DOHH2 (cell line): ENCODE results near the gene FGF1.

Experiments
- H3F3A ChIP-seq: fragments of 200-600 bp; sonication (generic), shearing (Covaris generic); 2 replicates; pipeline ENCODE4 v1.6.0; 2016; ENCODE audit warnings: antibody characterized with exemption, mild to moderate bottlenecking; ENCODE audit not compliant: control insufficient read depth, insufficient read depth
- H3K27ac ChIP-seq: fragments of 200-600 bp; sonication (generic); 2 replicates; pipeline ENCODE4 v1.5.1; 2014; ENCODE audit warnings: low read depth, mild to moderate bottlenecking, low read length, moderate library complexity
- H3K27me3 ChIP-seq: fragments of 200-600 bp; sonication (generic); 2 replicates; pipeline ENCODE4 v1.6.1; 2014; ENCODE audit warnings: mild to moderate bottlenecking, low read length, mixed read lengths; ENCODE audit not compliant: control insufficient read depth
- H3K36me3 ChIP-seq: fragments of 200-600 bp; sonication (generic); 2 replicates; pipeline ENCODE4 v1.6.1; 2014; ENCODE audit warnings: mild to moderate bottlenecking, low read length, moderate library complexity, mixed read lengths; ENCODE audit not compliant: control insufficient read depth
- H3K4me1 ChIP-seq: fragments of 200-600 bp; sonication (generic); 2 replicates; pipeline ENCODE4 v1.6.1; 2014; ENCODE audit warnings: mild to moderate bottlenecking, low read length, mixed read lengths; ENCODE audit not compliant: control insufficient read depth
- H3K4me2 ChIP-seq: fragments of 200-600 bp; sonication (generic); 2 replicates; pipeline ENCODE4 v1.6.0; 2014; ENCODE audit warnings: mild to moderate bottlenecking, low read length, moderate library complexity
- H3K4me3 ChIP-seq: fragments of 200-600 bp; sonication (generic); 2 replicates; pipeline ENCODE4 v1.5.1; 2014; ENCODE audit warnings: mild to moderate bottlenecking, low read length, mixed read lengths
- H3K79me2 ChIP-seq: fragments of 200-600 bp; sonication (generic); 2 replicates; pipeline ENCODE4 v1.6.1; 2014; ENCODE audit warnings: mild to moderate bottlenecking, low read length, mixed read lengths; ENCODE audit not compliant: control insufficient read depth
- H3K9me2 ChIP-seq: fragments of 200-600 bp; sonication (generic); replicated peaks from 2 replicates; pipeline ENCODE4 v1.6.1; 2014; ENCODE audit warnings: mild to moderate bottlenecking, low read length, mixed read lengths; ENCODE audit not compliant: control insufficient read depth
- H3K9me3 ChIP-seq: fragments of 200-600 bp; sonication (generic); 2 replicates; pipeline ENCODE4 v1.6.1; 2014; ENCODE audit warnings: antibody characterized with exemption, low read length, mixed read lengths; ENCODE audit not compliant: control insufficient read depth, insufficient read depth
- H4K20me1 ChIP-seq: fragments of 200-600 bp; sonication (generic); 2 replicates; pipeline ENCODE4 v1.6.0; 2014; ENCODE audit warnings: low read depth, mild to moderate bottlenecking, antibody characterized with exemption, low read length, moderate library complexity; ENCODE audit not compliant: control insufficient read depth, insufficient read depth
- EZH2phosphoT487 ChIP-seq: fragments of 200-600 bp; sonication (generic); IDR thresholded peaks from 2 replicates; pipeline ENCODE4 v1.6.1; 2017; ENCODE audit warnings: borderline replicate concordance, mild to moderate bottlenecking, antibody characterized with exemption, low read length, moderate library complexity, mixed read lengths
- TF ChIP-seq, protein P1 (sequence below): fragments of 200-600 bp; sonication (generic); IDR thresholded peaks from one replicate; pipeline ENCODE4 v1.5.1; 2014; ENCODE audit warnings: antibody characterized with exemption, mild to moderate bottlenecking, low read depth, low read length; ENCODE audit not compliant: poor library complexity, severe bottlenecking

Gene FGF1

DNA sequence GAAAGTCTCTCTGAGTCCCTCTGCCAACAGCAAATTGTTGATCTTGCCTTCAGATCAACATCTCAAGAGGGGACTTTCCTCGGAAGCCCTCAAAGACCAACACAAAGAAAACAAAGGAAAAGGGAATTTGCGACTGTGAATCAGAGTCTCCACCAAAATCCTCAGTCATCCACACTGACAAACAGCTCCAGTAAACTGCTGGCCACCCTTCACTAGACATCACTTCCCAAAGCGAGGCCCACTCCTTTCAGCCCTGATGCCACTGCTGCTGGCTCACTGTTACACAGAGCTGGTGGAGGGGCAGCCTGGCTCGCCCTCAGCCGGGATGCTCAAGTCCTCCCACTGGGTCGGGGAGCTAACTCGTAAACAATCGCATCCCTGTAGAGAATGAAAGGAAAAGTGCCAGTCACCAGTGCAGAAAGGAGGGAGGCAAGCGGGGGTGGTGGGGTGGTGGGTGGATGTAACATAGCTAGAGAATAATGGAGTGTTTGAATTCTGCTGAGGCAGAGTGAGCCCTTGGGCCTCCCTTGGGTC lies 1.3 kb downstream of the FGF1 start:
- H3K36me3 ChIP-seq = no peaks in the 10 kb centered on the region
- H3K4me1 ChIP-seq = no peaks in the 10 kb centered on the region
- no peaks in the 10 kb centered on the region for H3K9me2 ChIP-seq
- no peaks in the 10 kb centered on the region for H3F3A ChIP-seq
- H3K27ac ChIP-seq = no peak overlapping the region
- H3K79me2 ChIP-seq = no peaks in the 10 kb centered on the region
- H3K9me3 ChIP-seq = no peaks in the 10 kb centered on the region
- H3K4me2 ChIP-seq = no peak overlapping the region
- H3K4me3 ChIP-seq = no peak overlapping the region
- H3K27me3 ChIP-seq = no peaks in the 10 kb centered on the region
- H4K20me1 ChIP-seq = no peaks in the 10 kb centered on the region
- no peak for TF ChIP-seq EZH2phosphoT487
- TF ChIP-seq, protein P1, sequence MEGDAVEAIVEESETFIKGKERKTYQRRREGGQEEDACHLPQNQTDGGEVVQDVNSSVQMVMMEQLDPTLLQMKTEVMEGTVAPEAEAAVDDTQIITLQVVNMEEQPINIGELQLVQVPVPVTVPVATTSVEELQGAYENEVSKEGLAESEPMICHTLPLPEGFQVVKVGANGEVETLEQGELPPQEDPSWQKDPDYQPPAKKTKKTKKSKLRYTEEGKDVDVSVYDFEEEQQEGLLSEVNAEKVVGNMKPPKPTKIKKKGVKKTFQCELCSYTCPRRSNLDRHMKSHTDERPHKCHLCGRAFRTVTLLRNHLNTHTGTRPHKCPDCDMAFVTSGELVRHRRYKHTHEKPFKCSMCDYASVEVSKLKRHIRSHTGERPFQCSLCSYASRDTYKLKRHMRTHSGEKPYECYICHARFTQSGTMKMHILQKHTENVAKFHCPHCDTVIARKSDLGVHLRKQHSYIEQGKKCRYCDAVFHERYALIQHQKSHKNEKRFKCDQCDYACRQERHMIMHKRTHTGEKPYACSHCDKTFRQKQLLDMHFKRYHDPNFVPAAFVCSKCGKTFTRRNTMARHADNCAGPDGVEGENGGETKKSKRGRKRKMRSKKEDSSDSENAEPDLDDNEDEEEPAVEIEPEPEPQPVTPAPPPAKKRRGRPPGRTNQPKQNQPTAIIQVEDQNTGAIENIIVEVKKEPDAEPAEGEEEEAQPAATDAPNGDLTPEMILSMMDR = no peak

GRCh38 chr5:142683881-142684505 lies 1.9 kb downstream of the FGF1 start:
- Histone ChIP-seq H3F3A (no peaks in the 10 kb centered on the region), H3K9me2 (no peaks in the 10 kb centered on the region), H3K4me1 (no peaks in the 10 kb centered on the region), H3K27me3 (no peaks in the 10 kb centered on the region; the same call in 1 of the 2 replicates), H3K9me3 (no peaks in the 10 kb centered on the region), H3K36me3 (no peaks in the 10 kb centered on the region), H3K27ac (no peak overlapping the region), H4K20me1 (no peaks in the 10 kb centered on the region), H3K4me2 (no peak overlapping the region), H3K79me2 (no peaks in the 10 kb centered on the region), H3K4me3 (no peak overlapping the region)
- no peak for TF ChIP-seq EZH2phosphoT487
- TF ChIP-seq, protein P1 = no peak

DNA sequence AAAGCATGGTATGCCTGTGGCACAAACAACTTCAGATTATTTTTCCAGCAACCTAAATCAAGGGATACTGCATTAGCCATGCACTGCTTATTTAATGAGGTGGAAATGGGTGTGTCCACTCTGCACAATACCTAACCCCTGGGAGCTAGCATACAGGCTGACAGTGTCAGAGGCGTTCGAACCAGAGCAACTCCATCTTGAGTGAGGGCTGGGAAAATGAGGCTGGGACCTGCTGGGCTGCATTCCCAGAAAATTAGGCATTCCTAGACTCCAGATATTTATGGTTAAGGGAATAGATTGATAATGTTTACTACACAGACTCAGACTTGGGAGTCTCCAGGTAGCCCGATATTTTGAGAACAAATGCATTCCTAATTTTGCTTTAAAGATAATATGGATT lies 2.8 kb downstream of the FGF1 start:
- TF ChIP-seq, protein P1 = no peak
- TF ChIP-seq EZH2phosphoT487 = no peak
- no peaks in the 10 kb centered on the region; the same call in 1 of the 2 replicates for H3K27me3 ChIP-seq
- H3K36me3 ChIP-seq = no peaks in the 10 kb centered on the region
- no peak overlapping the region for H3K4me3 ChIP-seq
- no peak overlapping the region for H3K4me2 ChIP-seq
- no peaks in the 10 kb centered on the region for H3K9me3 ChIP-seq
- H3F3A ChIP-seq = no peaks in the 10 kb centered on the region
- H3K79me2 ChIP-seq = no peaks in the 10 kb centered on the region
- H4K20me1 ChIP-seq = no peaks in the 10 kb centered on the region
- no peak overlapping the region for H3K27ac ChIP-seq
- no peaks in the 10 kb centered on the region for H3K4me1 ChIP-seq
- no peaks in the 10 kb centered on the region for H3K9me2 ChIP-seq
